Endothelial cell (in vitro differentiated cells): Measurements from ENCODE around the gene SLC23A2. TPM values are rescaled to one million over a fixed set of nuclear protein-coding genes. Genes with fewer than 3 reads are reported as not detected.

Source experiments
- DNase-seq: peaks from one replicate; pipeline ENCODE4 v3.0.0; 2021; ENCODE audit warnings: low spot score
- H3K27ac Mint-ChIP-seq: one replicate; pipeline ENCODE4 v1.8.0; 2021; ENCODE audit warnings: mixed read lengths, inconsistent platforms; ENCODE audit not compliant: unreplicated experiment
- H3K27me3 Mint-ChIP-seq: one replicate; pipeline ENCODE4 v1.8.0; 2021; ENCODE audit warnings: mild to moderate bottlenecking, moderate library complexity, mixed read lengths, inconsistent platforms; ENCODE audit not compliant: unreplicated experiment
- H3K36me3 Mint-ChIP-seq: one replicate; pipeline ENCODE4 v1.8.0; 2021; ENCODE audit warnings: mild to moderate bottlenecking, low read depth, mixed read lengths, inconsistent platforms; ENCODE audit not compliant: unreplicated experiment
- H3K4me1 Mint-ChIP-seq: one replicate; pipeline ENCODE4 v1.8.0; 2021; ENCODE audit warnings: mild to moderate bottlenecking, mixed read lengths, inconsistent platforms; ENCODE audit not compliant: unreplicated experiment
- H3K4me3 Mint-ChIP-seq: one replicate; pipeline ENCODE4 v1.8.0; 2021; ENCODE audit warnings: mild to moderate bottlenecking, mixed read lengths, inconsistent platforms; ENCODE audit not compliant: unreplicated experiment
- H3K9me3 Mint-ChIP-seq: one replicate; pipeline ENCODE4 v1.8.0; 2021; ENCODE audit warnings: mixed read lengths, inconsistent platforms; ENCODE audit not compliant: unreplicated experiment
- CTCF ChIP-seq: fragments of 200-600 bp; sonication (generic); IDR thresholded peaks from one replicate; pipeline ENCODE4 v1.5.0; 2021; ENCODE audit warnings: antibody characterized with exemption; ENCODE audit not compliant: unreplicated experiment
- total RNA-seq: library from RNA; stranded (reverse); fragmentation: NEBNext Ultra II Directional; extraction: Animal tissue kit (Norgen Biotek cat#: 25700); gene quantifications from one replicate; pipeline ENCODE4 v1.2.1, GENCODE V29; 2021; ENCODE audit not compliant: unreplicated experiment

Gene SLC23A2
- total RNA-seq, 1 donor from 2014 or later = 71.3 TPM

DNA sequence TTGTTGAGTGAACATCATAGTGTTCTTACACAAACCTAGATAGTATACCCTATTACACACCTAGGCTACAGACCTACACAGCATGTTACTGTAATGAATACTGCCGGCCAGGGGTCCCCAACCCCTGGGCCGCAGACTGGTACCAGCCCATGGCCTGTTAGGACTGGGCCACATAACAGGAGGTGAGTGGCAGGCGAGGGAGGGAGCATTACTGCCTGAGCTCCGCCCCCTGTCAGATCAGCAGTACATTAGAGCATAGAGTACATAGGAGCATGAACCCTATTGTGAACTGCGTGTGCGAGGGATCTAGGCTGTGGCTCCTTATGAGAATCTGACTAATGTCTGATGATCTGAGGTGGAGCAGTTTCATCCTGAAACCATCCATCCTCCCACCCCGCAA, 153.3 kb downstream of the SLC23A2 start:
- peaks cover 3% of the 10 kb centered on the region for H3K27me3 Mint-ChIP-seq

GRCh38 chr20:4846821-4847220, 154.5 kb downstream of the SLC23A2 start:
- DNase-seq = no peak
- TF ChIP-seq CTCF = no peak
- Mint-ChIP-seq H3K4me3 (no peak overlapping the region), H3K27ac (no peak overlapping the region), H3K27me3 (peaks cover 7% of the 10 kb centered on the region), H3K9me3 (no peaks in the 10 kb centered on the region), H3K4me1 (peaks cover 7% of the 10 kb centered on the region), H3K36me3 (no peaks in the 10 kb centered on the region)

More for the DNA sequence above, 153.3 kb downstream of the SLC23A2 start:
- Mint-ChIP-seq H3K9me3 (no peaks in the 10 kb centered on the region), H3K36me3 (no peaks in the 10 kb centered on the region), H3K4me1 (peaks cover 7% of the 10 kb centered on the region), H3K27ac (no peak overlapping the region), H3K4me3 (no peak overlapping the region)
- no peak for DNase-seq
- no peak for TF ChIP-seq CTCF

GRCh38 chr20:4844751-4845465, 156.4 kb downstream of the SLC23A2 start:
- DNase-seq = no peak
- H3K27me3 Mint-ChIP-seq = peaks cover 7% of the 10 kb centered on the region
- H3K9me3 Mint-ChIP-seq = no peaks in the 10 kb centered on the region
- H3K4me1 Mint-ChIP-seq = peaks cover 14% of the 10 kb centered on the region
- TF ChIP-seq CTCF = no peak
- H3K4me3 Mint-ChIP-seq = no peak overlapping the region
- H3K36me3 Mint-ChIP-seq = no peaks in the 10 kb centered on the region
- H3K27ac Mint-ChIP-seq = peak overlapping the region; percentile 64

DNA sequence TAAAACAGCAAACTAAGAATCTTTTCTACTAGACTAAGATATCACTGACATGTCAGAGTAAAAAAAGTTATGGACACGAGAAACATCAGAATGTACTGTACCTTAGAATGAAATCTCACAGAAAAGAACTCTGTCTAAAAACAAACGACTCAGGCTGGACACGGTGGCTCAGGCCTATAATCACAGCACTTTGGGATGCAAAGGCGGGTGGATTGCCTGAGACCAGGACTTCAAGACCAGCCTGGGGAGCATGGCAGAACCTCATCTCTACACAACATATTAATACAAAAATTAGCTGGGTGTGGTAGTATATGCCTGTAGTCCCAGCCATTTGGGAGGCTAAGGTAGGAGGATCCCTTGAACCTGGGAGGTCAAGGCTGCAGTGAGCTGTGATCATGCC, 157.0 kb downstream of the SLC23A2 start:
- no peak for TF ChIP-seq CTCF
- DNase-seq = no peak
- Mint-ChIP-seq H3K4me1 (peaks cover 19% of the 10 kb centered on the region), H3K9me3 (no peaks in the 10 kb centered on the region), H3K36me3 (no peaks in the 10 kb centered on the region), H3K27ac (peak overlapping the region; percentile 64), H3K27me3 (peaks cover 7% of the 10 kb centered on the region), H3K4me3 (no peak overlapping the region)

DNA sequence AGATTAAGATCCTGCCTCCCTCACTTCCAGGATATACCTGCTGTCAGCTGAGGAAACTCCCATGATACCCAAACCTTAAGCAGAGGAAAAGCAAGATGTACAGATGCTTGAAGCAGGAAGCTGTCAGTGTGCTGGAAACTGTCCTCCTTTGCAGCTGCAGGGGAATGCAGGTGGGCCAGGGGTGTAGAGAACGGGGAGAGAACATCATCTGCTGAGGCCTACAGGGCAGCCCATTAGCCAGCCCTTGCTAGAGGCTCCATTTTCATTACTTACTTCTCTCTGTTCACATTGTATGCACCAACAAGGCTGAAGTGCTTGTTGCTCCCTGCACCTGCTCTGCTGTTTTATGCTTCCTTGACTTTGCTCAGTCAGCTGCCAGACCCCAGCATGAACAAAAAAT, 160.5 kb downstream of the SLC23A2 start:
- Mint-ChIP-seq H3K36me3 (peaks cover 9% of the 10 kb centered on the region), H3K4me3 (no peak overlapping the region), H3K4me1 (peaks cover 22% of the 10 kb centered on the region), H3K9me3 (no peaks in the 10 kb centered on the region), H3K27me3 (peaks cover 5% of the 10 kb centered on the region), H3K27ac (no peak overlapping the region)
- no peak for TF ChIP-seq CTCF
- DNase-seq = no peak
